Activated CD8-positive, alpha-beta memory T cell treated with anti-CD3 and anti-CD28 coated beads, Interleukin-2, amount 50 U/mL, for 4 hours (primary cell): ENCODE data around the gene PLXDC2.
"Not testable (repeated sequence)": the region's sequence is repeated elsewhere in the genome, so short reads cannot be mapped to it uniquely, and the experiment has no call there.

Experiments
- DNase-seq: peaks from one replicate; pipeline ENCODE4 v3.0.0-alpha.2; 2020

Gene PLXDC2

DNA sequence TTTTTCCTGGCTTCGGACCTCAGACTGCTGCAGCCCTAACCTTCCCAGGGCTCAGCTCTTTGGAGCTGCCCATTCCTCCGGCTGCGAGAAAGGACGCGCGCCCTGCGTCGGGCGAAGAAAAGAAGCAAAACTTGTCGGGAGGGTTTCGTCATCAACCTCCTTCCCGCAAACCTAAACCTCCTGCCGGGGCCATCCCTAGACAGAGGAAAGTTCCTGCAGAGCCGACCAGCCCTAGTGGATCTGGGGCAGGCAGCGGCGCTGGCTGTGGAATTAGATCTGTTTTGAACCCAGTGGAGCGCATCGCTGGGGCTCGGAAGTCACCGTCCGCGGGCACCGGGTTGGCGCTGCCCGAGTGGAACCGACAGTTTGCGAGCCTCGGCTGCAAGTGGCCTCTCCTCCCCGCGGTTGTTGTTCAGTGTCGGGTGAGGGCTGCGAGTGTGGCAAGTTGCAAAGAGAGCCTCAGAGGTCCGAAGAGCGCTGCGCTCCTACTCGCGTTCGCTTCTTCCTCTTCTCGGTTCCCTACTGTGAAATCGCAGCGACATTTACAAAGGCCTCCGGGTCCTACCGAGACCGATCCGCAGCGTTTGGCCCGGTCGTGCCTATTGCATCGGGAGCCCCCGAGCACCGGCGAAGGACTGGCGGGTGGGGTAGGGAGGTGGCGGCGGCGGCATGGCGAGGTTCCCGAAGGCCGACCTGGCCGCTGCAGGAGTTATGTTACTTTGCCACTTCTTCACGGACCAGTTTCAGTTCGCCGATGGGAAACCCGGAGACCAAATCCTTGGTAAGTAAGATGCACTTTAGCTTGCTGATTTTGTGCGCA lies at the start of gene PLXDC2:
PLXDC2 (plus strand) TSS at position 22 of the 820 bp plus-strand sequence.
- no peak for DNase-seq

DNA sequence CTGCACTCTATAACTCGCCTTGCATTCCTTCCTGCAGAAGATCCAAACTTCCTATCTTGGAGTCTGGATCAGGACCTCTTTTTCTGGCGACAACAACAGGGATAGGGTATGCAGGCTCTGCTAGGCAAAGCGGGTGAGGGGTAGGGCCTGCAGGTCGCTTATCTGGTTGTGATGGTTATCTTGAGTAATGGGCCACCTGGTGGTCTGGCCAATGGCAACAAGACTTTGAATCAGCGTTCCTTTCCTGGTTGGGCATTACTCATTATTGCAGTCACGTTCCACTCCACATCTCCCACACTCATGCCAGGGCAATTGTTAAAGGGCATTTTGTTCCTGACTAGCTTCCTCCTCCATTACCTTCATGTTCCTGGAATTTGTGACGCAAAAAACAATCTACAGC lies 48.4 kb upstream of the PLXDC2 start:
- DNase-seq, result no peak

DNA sequence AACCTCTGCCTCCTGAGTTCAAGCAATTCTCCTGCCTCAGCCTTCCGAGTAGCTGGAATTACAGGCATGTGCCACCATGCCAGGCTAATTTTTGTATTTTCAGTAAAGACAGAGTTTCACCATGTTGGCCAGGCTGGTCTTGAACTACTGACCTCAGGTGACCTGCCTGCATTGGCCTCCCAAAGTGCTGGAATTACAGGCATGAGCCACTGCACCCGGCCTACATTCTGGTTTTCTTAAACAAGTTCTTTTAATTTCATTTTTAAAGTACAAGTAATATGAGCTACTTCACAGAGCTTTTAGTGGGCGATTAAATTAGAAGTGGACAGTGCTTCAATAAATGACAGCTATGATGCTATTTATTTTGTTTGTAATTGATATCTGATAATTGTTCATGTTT lies 46.4 kb upstream of the PLXDC2 start:
- not testable (repeated sequence) for DNase-seq

DNA sequence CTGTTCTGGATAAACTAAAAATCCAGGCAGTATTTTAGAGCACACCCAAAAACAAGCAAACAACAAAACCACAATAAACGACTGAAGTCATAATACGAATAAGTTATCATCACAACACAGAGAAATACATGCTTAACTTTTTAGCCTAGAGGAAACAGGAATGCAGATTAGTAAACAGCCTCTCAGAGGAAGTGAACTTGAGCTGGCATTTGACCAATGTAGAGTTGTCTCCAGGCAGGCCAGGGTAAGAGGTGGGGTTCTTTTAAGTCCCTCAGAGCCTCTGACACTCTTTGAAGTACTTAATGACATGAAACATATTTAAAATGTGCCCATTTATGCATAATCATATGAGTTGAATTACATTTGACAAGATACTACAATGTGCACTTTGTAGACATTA lies 43.3 kb upstream of the PLXDC2 start:
- no peak for DNase-seq

DNA sequence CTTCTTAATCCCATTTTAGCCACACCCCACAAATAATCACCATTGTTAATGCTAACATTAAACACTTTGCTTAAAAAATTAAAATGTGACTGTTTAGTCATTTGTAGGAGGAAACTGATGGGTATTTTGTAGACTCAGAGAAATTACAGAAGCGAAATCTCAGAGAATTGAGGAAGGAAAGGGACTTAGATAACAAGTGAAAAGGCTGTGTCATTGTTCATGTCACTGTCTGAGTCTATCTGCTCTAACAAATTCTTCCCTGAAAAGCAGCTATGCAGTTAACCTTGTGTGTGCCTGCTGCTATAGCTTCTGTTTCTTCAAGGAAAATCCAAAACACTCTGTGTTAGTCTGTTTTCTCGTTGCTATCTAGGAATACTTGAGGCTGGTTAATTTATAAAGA lies 40.9 kb upstream of the PLXDC2 start:
- DNase-seq, result no peak

DNA sequence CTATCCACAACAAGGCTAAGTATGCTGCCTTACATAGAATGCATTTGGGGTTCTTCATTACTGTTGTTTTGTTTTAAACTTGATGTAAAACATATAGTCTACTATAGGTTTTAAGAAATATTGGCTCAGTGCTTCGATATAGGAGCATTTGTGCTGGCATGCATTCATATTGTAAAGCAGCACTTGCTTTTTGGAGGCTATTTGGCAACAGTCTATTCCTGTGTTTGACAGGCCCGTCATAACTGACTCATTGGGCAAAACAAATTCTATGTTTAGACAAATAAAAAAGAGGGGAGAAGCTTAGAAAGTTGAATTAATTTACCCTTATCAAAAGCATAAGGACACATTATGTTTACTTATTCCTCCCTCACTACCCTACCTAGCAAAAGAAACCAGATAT lies 38.4 kb upstream of the PLXDC2 start:
- DNase-seq, result no peak

DNA sequence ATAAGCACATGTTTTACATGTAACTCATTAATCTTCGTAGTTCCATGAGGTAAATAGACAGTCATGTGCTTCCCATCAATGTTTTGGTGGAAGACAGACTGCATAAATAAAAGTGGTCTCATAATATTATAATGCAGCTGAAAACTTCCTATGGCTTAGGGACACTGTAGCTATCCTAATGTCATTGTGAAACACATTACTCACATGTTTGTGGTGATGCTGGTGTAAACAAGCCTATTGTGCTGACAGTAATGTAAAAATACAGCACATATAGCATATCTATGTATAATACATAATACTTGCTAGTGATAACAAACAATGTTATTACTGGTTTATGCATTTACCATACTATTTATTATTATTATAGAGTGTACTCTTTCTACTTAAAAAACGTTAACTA lies 37.2 kb upstream of the PLXDC2 start:
- no peak for DNase-seq

DNA sequence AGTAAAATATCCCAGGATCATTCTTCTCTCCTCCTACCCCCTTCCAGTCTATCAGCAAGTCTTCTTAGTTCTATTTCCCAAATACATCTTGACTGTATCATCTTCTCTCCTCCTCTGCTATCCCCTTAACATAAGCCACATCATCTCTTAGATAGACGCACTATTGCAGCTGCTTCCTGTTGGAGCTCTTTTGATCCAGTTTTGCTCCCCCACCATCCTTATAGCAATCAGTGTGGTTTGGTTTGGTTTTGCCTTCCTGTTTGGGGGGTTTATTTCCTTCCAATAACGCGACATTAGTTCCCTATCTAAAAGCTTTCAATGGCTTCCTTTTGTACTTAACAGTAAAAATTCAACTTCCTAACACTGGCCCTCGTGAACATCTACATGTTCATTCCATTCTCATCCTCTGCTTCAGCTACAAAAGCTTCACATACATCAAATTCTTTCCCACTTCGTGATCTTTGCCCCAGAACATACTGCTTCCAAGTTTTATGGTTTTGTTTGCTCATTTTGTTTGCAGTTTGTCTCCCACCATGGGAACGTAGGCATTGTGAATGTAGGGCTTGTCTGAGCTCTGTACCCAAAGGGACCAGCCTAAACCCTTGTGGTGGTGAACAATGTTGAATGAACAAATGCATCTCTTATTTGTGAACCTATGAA lies 33.7 kb upstream of the PLXDC2 start:
- DNase-seq, result no peak

- DNase-seq, result no peak
These were observed 32.5 kb upstream of the PLXDC2 start for GRCh38 chr10:19783721-19784120.

- DNase-seq, result no peak
These were observed 30.9 kb upstream of the PLXDC2 start for GRCh38 chr10:19785366-19785765.

- DNase-seq, result no peak
These were observed 28.1 kb upstream of the PLXDC2 start for GRCh38 chr10:19788075-19788686.

DNA sequence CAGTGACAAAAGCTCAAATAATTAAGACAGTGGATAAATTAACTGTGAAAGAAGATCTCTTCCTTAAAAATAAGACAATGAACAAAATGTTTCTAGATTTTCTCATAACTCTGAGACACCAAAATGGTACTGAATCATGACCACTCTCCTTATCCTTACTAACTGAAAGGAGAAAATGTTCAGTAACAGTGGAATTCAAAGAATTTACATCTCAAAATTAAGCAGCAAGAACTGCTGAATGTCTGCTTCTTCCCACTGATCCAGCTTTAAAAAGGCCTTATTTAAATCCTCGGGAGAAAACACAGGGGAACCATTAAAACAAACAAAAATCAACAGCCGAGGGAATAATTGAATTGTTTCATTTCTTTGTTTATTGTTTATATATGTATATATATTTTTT lies 27.3 kb upstream of the PLXDC2 start:
- no peak for DNase-seq

DNA sequence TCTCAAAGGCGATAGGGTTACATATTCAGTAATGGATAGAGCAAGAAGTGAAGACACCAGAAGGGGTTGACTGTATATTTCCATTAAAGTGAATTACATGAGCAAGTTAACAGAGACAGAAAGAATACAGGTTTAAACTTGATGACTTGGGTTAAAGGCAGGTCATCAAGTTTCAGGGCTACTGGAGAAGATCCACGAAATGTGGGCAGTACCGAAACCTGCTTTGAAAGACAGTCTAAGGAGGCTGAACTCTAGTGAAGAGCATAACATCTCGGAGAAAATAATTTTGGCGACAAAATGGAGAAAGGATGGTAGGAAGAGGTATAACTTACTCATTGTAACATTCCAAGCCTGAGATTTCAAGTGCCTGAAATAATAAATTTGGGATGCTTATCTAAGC lies 26.6 kb upstream of the PLXDC2 start:
- DNase-seq, result no peak

GRCh38 chr10:19791032-19791431 lies 25.2 kb upstream of the PLXDC2 start:
- DNase-seq, result no peak

DNA sequence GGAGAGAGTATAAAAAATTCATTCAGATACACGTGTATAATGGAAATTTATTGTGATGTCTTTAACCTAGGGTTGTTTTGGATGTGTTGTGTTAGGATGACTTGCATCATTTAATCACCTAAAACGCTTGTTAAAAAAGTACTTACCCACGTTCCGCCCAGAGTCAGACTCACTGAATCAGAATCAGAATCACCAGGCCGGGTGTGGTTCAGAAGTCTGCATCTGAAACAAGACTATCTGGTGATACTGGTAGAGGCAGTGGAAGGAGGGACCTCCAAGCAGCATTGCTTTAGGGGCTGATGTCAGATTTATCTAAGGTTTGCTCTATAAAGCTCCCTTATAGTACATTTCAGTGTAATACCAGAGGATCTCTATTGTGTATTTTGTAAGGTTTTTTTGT lies 20.5 kb upstream of the PLXDC2 start:
- no peak for DNase-seq

- DNase-seq, result no peak
These were observed 16.1 kb upstream of the PLXDC2 start for GRCh38 chr10:19800161-19800560.

DNA sequence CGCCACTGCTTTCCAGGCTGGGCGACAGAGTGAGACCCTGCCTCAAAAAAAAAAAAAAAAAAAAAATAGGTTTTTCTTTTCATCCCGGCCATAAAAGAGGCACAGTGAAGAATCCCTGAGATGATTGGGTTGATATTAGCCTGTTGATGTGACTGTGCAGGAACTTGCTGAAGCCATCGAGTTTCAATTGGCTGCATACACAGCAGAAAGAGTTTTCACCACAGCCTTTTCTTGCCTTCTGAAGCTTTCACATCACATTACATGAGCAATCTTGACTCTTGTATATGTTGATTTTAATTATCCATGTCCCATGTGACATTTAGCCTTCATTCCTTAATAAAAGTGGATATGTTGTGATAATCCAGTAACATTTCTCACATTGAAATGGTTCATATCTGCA lies 14.9 kb upstream of the PLXDC2 start:
- DNase-seq, result no peak

GRCh38 chr10:19803676-19804075 lies 12.6 kb upstream of the PLXDC2 start:
- no peak for DNase-seq

DNA sequence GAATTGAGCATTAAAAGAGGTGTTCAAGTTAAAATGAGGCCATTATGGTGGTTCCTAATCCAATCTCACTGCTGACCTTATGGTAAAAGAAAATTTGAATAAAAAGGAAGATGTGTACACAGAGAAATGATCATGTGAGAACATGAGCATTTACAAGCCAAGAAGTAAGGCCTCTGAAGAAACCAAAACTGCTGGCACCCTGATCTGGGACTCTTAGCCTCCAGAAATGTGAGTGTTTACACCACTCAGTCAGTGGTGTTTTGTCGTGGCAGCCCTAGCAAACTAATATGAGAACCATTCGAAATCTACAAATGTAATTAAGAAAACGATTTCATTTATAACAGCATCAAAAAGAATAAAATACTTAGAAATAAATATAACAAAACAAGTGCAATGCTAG lies 6.8 kb upstream of the PLXDC2 start:
- DNase-seq, result no peak

- no peak for DNase-seq
These were observed 4.7 kb upstream of the PLXDC2 start for GRCh38 chr10:19811540-19811939.

- no peak for DNase-seq
These were observed 3.3 kb upstream of the PLXDC2 start for GRCh38 chr10:19812976-19813375.

- DNase-seq, result no peak
These were observed 1.0 kb upstream of the PLXDC2 start for GRCh38 chr10:19815036-19815730.

DNA sequence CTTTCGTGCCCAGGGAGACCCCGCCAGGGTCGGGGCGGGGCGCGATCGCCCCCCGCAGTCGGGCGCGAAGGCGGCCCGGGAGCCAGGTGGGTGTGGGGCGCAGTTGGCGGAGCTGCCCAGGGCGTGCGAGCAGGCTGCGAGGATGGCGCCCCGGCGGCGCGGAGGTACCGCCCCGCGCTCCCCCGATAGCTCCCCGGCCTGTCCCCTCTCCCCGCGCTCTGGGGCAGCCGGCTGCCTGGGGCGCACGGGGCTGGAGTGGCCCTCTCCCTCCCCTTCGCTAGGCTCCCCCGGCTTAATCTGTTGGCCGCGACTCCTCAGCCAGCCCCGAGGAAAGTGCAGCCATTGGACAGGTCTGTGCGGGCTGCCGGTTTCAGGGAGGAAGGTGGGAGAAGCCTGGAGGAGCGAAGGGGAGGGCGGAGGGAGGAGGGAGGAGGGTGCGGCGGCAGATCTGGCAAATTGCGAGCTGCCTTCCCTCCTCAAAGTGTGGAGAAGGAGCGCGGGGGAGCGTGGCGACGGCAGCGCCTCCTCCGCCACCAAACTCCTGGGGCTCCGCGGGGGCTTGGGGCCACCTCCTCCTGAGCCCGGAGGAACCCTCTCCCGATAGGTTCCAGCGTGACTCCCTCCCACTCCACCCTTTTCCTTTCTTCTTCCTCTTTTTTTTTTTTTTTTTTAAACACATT lies 361 bp upstream of the PLXDC2 start:
- DNase-seq, result no peak
